C4-2B (cell line): Measurements from ENCODE around the gene UGT1A1.

Source experiments
- H3K27ac ChIP-seq: fragments of 450-650 bp; 2 replicates; pipeline ENCODE4 v1.5.1; 2017
- CTCF ChIP-seq: fragments of 450-650 bp; conservative IDR thresholded peaks from 2 replicates; pipeline ENCODE4 v1.5.1; 2017; ENCODE audit warnings: mild to moderate bottlenecking
- ZFX ChIP-seq: fragments of 450-650 bp; IDR thresholded peaks from 2 replicates; pipeline ENCODE4 v1.6.1; 2017

Gene UGT1A1

GRCh38 chr2:233793465-233794127, 33.5 kb downstream of the UGT1A1 start:
- TF ChIP-seq ZFX (no peak), CTCF (no peak)
- H3K27ac ChIP-seq, result no peak overlapping the region

GRCh38 chr2:233794128-233794658, 34.1 kb downstream of the UGT1A1 start:
- H3K27ac ChIP-seq, result no peak overlapping the region
- TF ChIP-seq CTCF, result no peak
- no peak for TF ChIP-seq ZFX

GRCh38 chr2:233795735-233796171, 35.7 kb downstream of the UGT1A1 start:
- no peak overlapping the region for H3K27ac ChIP-seq

GRCh38 chr2:233796254-233796653, 36.2 kb downstream of the UGT1A1 start:
- H3K27ac ChIP-seq, result no peak overlapping the region
- no peak for TF ChIP-seq ZFX
- TF ChIP-seq CTCF, result no peak

More at GRCh38 chr2:233795735-233796171, 35.7 kb downstream of the UGT1A1 start:
- TF ChIP-seq CTCF (no peak), ZFX (no peak)

- TF ChIP-seq CTCF (no peak), ZFX (no peak)
- no peak overlapping the region for H3K27ac ChIP-seq
These were observed 38.4 kb downstream of the UGT1A1 start for GRCh38 chr2:233798335-233799086.

GRCh38 chr2:233799087-233799665, 39.1 kb downstream of the UGT1A1 start:
- TF ChIP-seq CTCF (no peak), ZFX (no peak)
- no peak overlapping the region for H3K27ac ChIP-seq

GRCh38 chr2:233799716-233800115, 39.6 kb downstream of the UGT1A1 start:
- no peak overlapping the region for H3K27ac ChIP-seq
- TF ChIP-seq CTCF (no peak), ZFX (no peak)
